Gastroesophageal sphincter (tissue), 3 donors: ENCODE measurements around the gene XYLT1.

Source experiments
- CTCF ChIP-seq, 4 experiments: fragments of 200-600 bp in 2 of 4; fragments of 450-650 bp in 2 of 4; sonication (generic) in 1 of 4; IDR thresholded peaks; one replicate each; pipeline ENCODE4 v1.5.1; 2017 to 2019; ENCODE audit warnings: antibody characterized with exemption in 4 of 4, mild to moderate bottlenecking in 2 of 4, moderate library complexity in 2 of 4
- EP300 ChIP-seq: sonication (generic); formaldehyde crosslinking; IDR thresholded peaks from one replicate; pipeline ENCODE4 v1.6.1; 2017; ENCODE audit warnings: antibody characterized with exemption, mild to moderate bottlenecking
- POLR2A ChIP-seq, 2 donors: fragments of 450-650 bp; IDR thresholded peaks; one replicate each; pipeline ENCODE4 v1.6.1; 2017; ENCODE audit warnings: antibody characterized with exemption in 2 of 2, mild to moderate bottlenecking in 2 of 2, moderate library complexity in 1 of 2
- POLR2AphosphoS5 ChIP-seq: sonication (generic); formaldehyde crosslinking; IDR thresholded peaks from one replicate; pipeline ENCODE4 v1.6.1; 2017; ENCODE audit warnings: antibody characterized with exemption

GRCh38 chr16:17128791-17129190, 342.0 kb downstream of the XYLT1 start:
- TF ChIP-seq CTCF (IDR thresholded peaks at IDR 0.05) = no peak
- TF ChIP-seq POLR2A (IDR thresholded peaks at IDR 0.05) = no peak
- no peak for TF ChIP-seq POLR2AphosphoS5
- TF ChIP-seq EP300 = no peak
